ENCODE measurements around the gene HSDL1. TPM values are rescaled to one million over a fixed set of nuclear protein-coding genes. Genes with fewer than 3 reads are reported as not detected.

The HSDL1 gene
- total RNA-seq, 2 experiments from 2014 or later = 16.3 to 25.1 TPM

GRCh38 chr16:84186685-84187437, 41.9 kb upstream of the HSDL1 start, which contains the start of gene TAF1C:
Gene TAF1C, minus strand, starts transcription at chr16:84187057. Its CDS starts 2,069 bp downstream, at chr16:84184988.
- H3K27ac ChIP-seq (ENCODE audit: low read depth, low read length, poor library complexity, severe bottlenecking) = peak within 1 kb of the TSS; percentile 40
- no peaks in the 10 kb centered on the region for H3K9me3 ChIP-seq (ENCODE audit: low read length)
- H4K20me1 ChIP-seq (ENCODE audit: insufficient read depth, low read length) = no peaks in the 10 kb centered on the region
- H3K79me2 ChIP-seq (ENCODE audit: insufficient read depth, low read depth, low read length) = peaks cover 21% of the 10 kb centered on the region; the same call in 1 of the 2 replicates
- H3K4me3 ChIP-seq (ENCODE audit: low read depth, low read length, poor library complexity, severe bottlenecking) = peak within 1 kb of the TSS; percentile 96
- peak; percentile 96 for DNase-seq (ENCODE audit: low spot score)
- CTCF ChIA-PET (ENCODE audit: unreplicated experiment) = interaction anchor here (0.9 to 1.9 kb wide), 7 partner anchors 75 to 477 kb away, joined by 3 to 11 read pairs (median 3); no protein-coding TSS in a partner anchor
- no peaks in the 10 kb centered on the region for H3K9me2 ChIP-seq (ENCODE audit: insufficient read depth, low read length)
- peak within 1 kb of the TSS; percentile 63 for H3K4me2 ChIP-seq (ENCODE audit: low read length)
- intact Hi-C loops (cut with micrococcal nuclease; ENCODE audit: unreplicated experiment) = loop anchor here (1.0 to 5.0 kb wide), 2 partner anchors 40 to 103 kb away; partner anchors contain the start of genes DNAAF1 and HSDL1
- H3K4me1 ChIP-seq (ENCODE audit: insufficient read depth, low read length, poor library complexity, severe bottlenecking) = peaks cover 9% of the 10 kb centered on the region
- POLR2A ChIA-PET = interaction anchor here (0.7 to 0.9 kb wide), 2 partner anchors 18 to 172 kb away, joined by 3 read pairs; no protein-coding TSS in a partner anchor
- peak within 1 kb of the TSS; percentile 99 for H2AFZ ChIP-seq (ENCODE audit: low read length)
- peaks cover 32% of the 10 kb centered on the region; the same call in 1 of the 2 replicates for H3K36me3 ChIP-seq (ENCODE audit: insufficient read depth, low read length)
- TF ChIP-seq EZH2phosphoT487 (IDR thresholded peaks at IDR 0.05; ENCODE audit: borderline replicate concordance, low read depth, low read length) (no peak), CTCF (conservative IDR thresholded peaks at IDR 0.05; ENCODE audit: low read length) (peak; percentile 92)
- no TSS peak for BruUV-seq (replicated peaks)

- Histone ChIP-seq H3K9me2 (ENCODE audit: insufficient read depth, low read length) (no peaks in the 10 kb centered on the region), H4K20me1 (ENCODE audit: insufficient read depth, low read length) (no peaks in the 10 kb centered on the region), H3K27ac (ENCODE audit: low read depth, low read length, poor library complexity, severe bottlenecking) (no peak overlapping the region), H3K79me2 (ENCODE audit: insufficient read depth, low read depth, low read length) (peaks cover 21% of the 10 kb centered on the region; the same call in 1 of the 2 replicates), H3K36me3 (ENCODE audit: insufficient read depth, low read length) (peaks cover 42% of the 10 kb centered on the region), H3K4me2 (ENCODE audit: low read length) (no peak overlapping the region), H3K9me3 (ENCODE audit: low read length) (no peaks in the 10 kb centered on the region), H3K4me1 (ENCODE audit: insufficient read depth, low read length, poor library complexity, severe bottlenecking) (peaks cover 9% of the 10 kb centered on the region), H2AFZ (ENCODE audit: low read length) (no peak overlapping the region), H3K4me3 (ENCODE audit: low read depth, low read length, poor library complexity, severe bottlenecking) (no peak overlapping the region)
- CTCF ChIA-PET (ENCODE audit: unreplicated experiment) = no interaction called here
- intact Hi-C loops (cut with micrococcal nuclease; ENCODE audit: unreplicated experiment) = loop anchor here (5.0 kb wide), 1 partner anchor 37 kb away; the partner anchor contains the start of genes DNAAF1 and HSDL1
- DNase-seq (ENCODE audit: low spot score) = no peak
- no TSS peak for BruUV-seq (replicated peaks)
- TF ChIP-seq CTCF (conservative IDR thresholded peaks at IDR 0.05; ENCODE audit: low read length) (no peak), EZH2phosphoT487 (IDR thresholded peaks at IDR 0.05; ENCODE audit: borderline replicate concordance, low read depth, low read length) (no peak)
- POLR2A ChIA-PET = interaction anchor here (0.7 kb wide), 1 partner anchor 42 kb away, joined by 3 read pairs; no protein-coding TSS in a partner anchor
Observed at GRCh38 chr16:84184775-84185174, 39.8 kb upstream of the HSDL1 start.

Data from OCI-LY7 (cell line).